ENCODE measurements around the gene OR4K17.
"Not testable (repeated sequence)": the region's sequence is repeated elsewhere in the genome, so short reads cannot be mapped to it uniquely, and the experiment has no call there.

OR4K17 gene, protein sequence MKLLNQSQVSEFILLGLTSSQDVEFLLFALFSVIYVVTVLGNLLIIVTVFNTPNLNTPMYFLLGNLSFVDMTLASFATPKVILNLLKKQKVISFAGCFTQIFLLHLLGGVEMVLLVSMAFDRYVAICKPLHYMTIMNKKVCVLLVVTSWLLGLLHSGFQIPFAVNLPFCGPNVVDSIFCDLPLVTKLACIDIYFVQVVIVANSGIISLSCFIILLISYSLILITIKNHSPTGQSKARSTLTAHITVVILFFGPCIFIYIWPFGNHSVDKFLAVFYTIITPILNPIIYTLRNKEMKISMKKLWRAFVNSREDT

DNA sequence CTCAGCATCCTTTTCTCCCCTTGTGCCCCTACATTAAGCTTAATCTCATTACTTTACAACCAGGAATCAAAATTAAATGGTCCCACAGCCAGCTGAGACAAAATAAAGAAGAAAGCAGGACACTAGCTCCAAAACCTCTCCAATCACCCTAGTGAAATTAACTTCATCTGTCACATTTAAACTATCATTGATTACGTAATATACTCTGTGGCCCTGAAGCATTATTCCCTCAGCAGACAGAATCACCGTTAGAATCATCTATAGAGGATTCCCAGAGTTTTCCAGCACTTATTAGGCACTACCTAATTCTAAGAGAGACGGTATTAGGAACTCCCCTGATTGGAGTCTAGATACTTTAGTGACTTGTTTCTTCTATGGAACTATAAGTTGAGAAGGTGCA lies at the start of gene OR4K17:
Gene OR4K17 (plus strand): TSS at position 302 of the 400 bp plus-strand sequence. CDS start 6,761 bp downstream, outside the sequence.
- no peak for ATAC-seq

DNA sequence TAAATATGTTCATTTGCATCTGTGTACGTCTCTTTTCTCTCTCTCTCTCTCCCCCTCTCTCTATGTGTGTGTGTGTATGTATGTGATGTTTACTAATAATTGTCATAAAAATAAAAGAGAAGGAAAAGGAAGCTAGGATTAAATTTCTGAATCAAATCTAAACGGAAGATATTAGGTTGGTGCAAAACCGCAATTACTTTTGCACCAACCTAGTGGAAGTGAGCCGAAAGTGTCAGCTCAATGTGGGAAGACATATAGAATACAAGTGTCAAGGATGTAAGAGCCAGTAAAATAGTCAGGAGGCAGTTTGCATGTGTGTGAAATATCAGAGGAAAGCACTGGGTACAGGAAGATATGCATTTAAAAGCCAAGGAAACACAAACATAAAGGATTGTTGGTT lies 18.5 kb upstream of the OR4K17 start:
- ATAC-seq: no peak

DNA sequence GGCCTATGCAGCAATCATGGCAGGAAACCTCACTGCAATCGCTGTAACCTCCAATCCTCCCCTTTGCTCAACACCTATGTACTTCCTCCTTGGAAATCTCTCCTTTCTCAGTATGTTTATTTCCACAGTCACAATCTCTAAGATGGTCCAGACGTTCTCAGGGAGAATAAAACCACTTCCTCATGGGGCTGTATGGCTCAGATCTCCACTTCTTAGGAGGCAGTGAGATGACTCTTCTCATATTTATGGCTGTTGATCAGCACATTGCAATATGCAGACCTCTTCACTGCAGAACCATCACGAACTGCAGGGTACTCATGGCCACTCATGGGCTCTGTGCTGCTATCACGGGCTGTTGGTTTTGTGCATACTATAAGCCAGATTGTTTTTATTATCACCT lies 17.1 kb upstream of the OR4K17 start:
- ATAC-seq: no peak

DNA sequence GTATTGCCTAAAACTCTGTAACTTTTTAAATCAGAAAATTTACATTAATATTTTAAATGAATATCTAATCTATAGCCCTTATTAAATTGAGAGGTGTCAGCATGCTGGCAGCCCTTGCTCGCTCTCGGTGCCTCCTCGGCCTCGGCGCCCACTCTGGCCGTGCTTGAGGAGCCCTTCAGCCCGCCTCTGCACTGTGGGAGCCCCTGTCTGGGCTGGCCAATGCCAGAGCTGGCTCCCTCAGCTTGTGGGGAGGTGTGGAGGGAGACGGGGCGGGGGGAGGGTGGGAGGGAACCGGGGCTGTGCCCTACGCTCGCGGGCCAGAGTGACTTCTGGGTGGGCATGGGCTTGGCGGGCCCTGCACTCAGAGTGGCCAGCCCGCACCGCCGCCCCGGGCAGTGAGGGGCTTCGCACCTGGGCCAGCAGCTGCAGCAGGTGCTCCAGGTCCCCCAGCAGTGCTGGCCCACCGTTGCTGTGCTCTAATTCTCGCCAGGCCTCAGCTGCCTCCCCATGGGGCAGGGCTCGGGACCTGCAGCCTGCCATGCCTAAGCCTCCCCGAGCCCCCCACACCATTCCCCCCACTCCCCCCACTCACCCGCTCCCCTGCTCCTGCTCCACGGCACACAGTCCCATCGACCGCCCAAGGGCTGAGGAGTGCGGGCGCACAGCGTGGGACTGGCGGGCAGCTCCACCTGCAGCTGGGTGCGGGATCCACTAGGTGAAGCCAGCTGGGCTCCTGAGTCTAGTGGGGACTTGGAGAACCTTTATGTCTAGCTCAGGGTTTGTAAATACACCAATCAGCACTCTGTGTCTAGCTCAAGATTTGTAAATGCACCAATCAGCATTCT lies 11.4 kb upstream of the OR4K17 start:
- not testable (repeated sequence) for ATAC-seq

DNA sequence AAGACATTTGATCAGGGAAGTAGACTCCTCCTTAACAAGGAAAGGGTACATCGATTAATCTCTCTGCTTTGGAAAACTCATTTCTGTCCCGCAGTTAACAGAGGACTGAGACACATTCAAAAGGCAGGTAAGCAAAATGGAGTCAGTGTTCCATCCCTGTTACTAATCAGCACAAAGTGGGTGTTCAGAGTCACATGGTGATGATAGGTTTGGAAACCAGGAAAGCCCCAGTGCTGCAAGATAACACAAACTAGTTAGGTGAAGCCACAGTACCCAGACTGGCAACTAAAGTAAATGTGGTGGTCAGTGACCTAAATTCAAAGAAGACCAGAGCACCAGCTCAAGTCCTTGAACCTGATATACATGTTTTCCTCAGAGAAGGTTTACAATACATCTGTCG lies 1.8 kb downstream of the OR4K17 start:
- ATAC-seq: no peak

DNA sequence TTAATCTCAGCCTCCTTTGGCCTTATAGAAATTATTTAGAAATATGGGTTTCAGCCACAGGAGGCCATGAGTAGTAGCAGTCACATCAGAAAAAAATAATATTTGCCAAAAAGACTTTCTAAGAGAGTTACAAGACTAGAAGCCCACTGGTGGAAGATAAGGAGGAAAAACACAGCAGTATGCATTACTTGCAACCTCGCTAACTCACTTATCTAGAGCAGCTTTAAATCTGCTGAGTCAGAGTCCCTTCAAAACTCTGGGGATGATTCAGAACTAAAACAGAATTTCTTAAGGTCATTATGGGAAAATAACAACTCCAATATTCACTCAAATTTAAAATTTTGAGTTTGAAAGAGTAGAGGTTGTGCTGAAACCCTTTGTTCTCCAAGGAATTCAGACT lies 6.2 kb downstream of the OR4K17 start:
- no peak for ATAC-seq

DNA sequence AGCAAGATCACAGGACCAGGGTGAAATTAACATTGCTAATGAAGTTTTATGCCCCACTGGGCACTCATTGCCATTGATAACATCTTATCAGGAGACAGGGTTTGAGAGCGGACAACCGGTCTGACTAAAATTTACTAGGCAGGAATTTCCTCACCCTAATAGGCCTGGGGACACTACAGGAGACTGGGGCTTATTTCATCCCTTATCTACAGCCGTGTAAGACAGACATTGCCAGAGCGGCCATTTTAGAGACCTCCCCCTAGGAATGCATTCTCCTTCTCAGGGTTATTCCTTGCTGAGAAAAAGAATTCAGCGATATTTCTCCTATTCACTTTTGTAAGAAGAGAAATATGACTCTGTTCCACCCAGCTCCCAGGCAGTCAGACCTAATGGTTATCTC lies 8.3 kb downstream of the OR4K17 start:
- no peak for ATAC-seq

DNA sequence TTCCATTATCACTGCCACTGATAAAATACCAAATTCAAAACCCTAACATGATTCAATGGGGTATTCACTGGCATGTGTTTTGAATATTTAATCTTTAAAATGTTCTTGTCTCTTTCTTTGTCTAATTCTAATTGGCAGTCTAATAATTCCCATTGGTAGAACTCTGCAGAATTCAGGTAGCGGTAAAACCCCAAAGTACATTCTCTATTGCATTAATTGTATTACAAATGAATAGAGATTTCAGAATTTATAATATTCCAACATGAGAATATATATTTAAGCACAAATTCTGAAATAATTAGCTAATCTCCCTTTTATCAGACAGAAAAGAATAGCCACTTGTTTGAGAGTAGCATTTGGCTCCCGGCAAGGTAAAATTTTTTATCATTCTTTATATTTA lies 28.0 kb downstream of the OR4K17 start, which contains the start of gene OR4N5:
Gene OR4N5 (plus strand): TSS at position 301 of the 400 bp plus-strand sequence. CDS start 4,916 bp downstream, outside the sequence.
- ATAC-seq: no peak

DNA sequence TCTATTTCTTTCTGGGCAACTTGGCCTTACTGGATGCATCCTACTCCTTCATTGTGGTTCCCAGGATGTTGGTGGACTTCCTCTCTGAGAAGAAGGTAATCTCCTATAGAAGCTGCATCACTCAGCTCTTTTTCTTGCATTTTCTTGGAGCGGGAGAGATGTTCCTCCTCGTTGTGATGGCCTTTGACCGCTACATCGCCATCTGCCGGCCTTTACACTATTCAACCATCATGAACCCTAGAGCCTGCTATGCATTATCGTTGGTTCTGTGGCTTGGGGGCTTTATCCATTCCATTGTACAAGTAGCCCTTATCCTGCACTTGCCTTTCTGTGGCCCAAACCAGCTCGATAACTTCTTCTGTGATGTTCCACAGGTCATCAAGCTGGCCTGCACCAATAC lies 33.4 kb downstream of the OR4K17 start:
- ATAC-seq: no peak

DNA sequence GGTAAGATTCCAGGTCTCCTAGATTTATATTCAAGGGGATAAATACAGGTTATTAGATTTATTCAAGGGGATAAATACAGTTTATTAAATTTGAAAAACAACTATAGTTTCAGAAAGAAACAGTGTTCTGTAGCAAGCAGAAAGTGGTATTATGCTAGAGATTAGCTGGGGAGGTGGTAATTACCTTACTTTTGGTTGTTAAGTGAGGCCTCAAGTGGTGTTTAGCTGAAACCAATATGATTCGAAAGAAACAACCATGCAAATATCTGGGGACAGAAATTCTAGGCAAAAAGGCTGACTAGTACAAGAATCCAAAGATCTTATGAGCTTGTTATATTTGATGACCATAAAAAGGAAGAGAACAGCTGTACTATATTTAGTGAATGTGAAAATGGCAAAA lies 34.3 kb downstream of the OR4K17 start:
- ATAC-seq: no peak

DNA sequence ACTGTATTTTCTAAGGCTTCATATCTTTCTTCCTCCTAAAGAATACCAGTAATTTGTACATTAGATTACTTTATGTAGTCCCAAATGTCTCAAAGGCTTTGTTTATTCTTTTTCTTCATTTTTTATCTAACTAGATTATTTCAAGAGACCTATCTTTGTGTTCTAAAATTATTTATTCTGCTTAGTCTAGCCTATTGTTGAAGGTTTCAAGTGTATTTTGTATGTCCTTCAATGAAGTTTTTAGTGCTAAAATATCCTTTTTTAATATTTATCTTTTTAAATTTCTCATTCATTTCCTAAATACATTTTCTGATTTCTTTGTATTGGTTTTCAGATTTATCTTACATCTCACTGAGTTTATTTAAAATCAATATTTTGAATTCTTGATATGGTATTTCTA lies 53.9 kb downstream of the OR4K17 start:
- no peak for ATAC-seq

DNA sequence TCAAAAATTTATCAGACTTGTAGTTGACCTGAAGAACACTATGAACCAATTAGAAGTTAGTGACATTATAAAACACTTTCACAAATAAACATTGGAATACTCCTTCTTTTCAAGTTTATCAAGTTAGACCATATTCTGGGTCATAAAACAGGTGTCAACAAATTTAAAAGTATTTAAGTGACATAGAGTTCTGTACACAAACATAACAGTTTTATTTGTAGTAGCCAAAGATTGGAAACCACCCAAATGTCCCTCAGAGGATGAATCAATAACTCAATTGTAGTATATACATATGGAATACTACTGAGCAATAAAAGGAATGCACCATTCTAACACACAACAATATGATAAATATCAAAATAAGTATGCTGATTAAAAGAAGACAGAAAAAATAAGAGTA lies 56.6 kb downstream of the OR4K17 start:
- ATAC-seq: no peak

DNA sequence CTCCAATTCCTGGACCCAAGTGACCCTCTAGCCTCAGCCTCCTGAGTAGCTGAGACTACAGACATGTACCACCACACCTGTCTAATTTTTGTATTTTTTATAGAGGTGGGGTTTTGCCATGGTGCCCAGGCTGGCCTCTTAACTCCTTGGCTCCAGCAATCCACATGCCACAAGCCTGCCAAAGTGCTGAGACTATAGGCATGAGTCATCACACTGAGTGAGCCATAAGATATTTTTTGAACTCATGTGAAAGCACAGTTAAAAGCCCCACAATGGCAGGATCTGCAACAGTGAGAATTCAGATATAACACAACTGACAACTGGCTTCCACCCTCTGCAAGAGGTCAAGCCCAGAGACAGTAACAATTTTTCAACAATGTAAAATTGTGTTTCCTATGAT lies 59.3 kb downstream of the OR4K17 start:
- not testable (repeated sequence) for ATAC-seq

All from activated CD4-positive, CD25-positive, alpha-beta regulatory T cell treated with anti-CD3 and anti-CD28 coated beads, Interleukin-2, amount 50 U/mL, for 24 hours (primary cell).